Muscle layer of colon (tissue), 2 donors: ENCODE results near the gene SMPD3.

Source experiments
- H3K27ac ChIP-seq: one replicate; pipeline ENCODE4 v1.7.0; 2013; ENCODE audit warnings: low read depth, mild to moderate bottlenecking, low read length, moderate library complexity
- H3K27me3 ChIP-seq, 2 donors: one replicate each; pipeline ENCODE4 v1.7.0; 2013; ENCODE audit warnings: low read length in 2 of 2, mild to moderate bottlenecking in 2 of 2; ENCODE audit not compliant: insufficient read depth in 2 of 2, control insufficient read depth in 1 of 2
- H3K36me3 ChIP-seq: one replicate; pipeline ENCODE4 v1.7.0; 2013; ENCODE audit warnings: mild to moderate bottlenecking, low read length; ENCODE audit not compliant: insufficient read depth
- H3K4me1 ChIP-seq: one replicate; pipeline ENCODE4 v1.7.0; 2013; ENCODE audit warnings: mild to moderate bottlenecking, low read length; ENCODE audit not compliant: insufficient read depth
- H3K4me3 ChIP-seq, 2 donors: one replicate each; pipeline ENCODE4 v1.7.0; 2013; ENCODE audit warnings: low read length in 2 of 2, low read depth in 1 of 2, mild to moderate bottlenecking in 1 of 2, moderate library complexity in 1 of 2
- H3K9ac ChIP-seq: one replicate; pipeline ENCODE4 v1.7.0; 2013; ENCODE audit warnings: low read length
- H3K9me3 ChIP-seq: one replicate; pipeline ENCODE4 v1.7.0; 2013; ENCODE audit warnings: mild to moderate bottlenecking, low read length
- donor health status: abdominal sarcoma.
- donor health status: Adenocarcinoma of cecum.

SMPD3 gene

DNA sequence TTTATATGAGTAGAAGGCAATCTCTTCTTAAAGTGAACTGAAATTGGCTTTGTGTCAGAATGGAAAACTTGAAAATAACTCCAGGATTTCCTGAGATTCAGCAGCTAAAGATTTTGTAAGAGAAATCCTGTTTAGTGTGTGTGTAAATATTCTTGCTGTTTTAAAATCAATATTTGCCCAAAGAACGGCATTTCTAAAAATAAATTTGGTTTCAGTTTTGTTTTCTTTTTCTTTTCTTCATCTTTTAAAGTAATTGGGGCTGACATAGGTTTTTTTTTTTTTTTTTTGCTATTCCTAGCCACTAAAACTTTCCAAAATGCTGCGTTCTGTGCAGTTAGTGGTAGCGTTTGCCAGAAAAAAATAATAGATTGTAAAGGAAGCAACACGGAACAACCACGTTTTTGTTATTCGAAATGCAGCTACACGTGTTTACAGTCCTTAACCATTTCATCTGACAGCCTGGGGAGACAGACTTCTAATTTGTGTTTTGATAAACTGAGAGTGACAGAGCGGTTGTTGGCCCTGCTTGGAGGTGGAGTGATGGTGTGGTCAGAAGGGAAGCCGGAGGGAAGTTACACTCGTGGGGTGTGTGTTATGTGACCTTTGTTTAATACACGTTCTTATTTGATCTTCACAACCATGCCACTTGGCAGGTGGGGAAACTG, 21.6 kb upstream of the SMPD3 start:
- Histone ChIP-seq H3K9me3 (no peaks in the 10 kb centered on the region), H3K9ac (no peak overlapping the region), H3K27ac (no peak overlapping the region), H3K27me3 (no peaks in the 10 kb centered on the region), H3K4me1 (peaks cover 11% of the 10 kb centered on the region), H3K36me3 (no peaks in the 10 kb centered on the region), H3K4me3 (peak overlapping the region in 1 of 2 donors; percentile 8)

DNA sequence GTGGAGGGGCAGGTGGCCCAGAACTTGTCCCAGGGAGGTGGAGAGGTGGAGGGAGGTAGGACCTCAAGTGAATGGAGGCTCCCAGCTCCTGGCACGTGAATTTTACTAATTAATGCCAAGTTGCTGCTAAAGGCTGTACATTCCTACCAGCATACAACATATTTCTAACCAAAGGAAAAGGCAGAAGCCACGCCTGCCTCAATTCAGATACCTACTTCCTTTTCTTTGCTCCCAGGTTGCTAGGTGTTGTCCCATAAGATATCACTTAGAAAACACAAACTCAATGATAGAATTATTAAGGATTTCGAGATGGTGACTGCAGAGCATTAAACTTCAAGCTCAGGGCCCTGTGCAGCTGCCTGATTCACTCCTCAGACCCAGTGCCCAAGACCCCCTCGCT, 20.5 kb upstream of the SMPD3 start:
- H3K9ac ChIP-seq: no peak overlapping the region
- no peak overlapping the region for H3K4me3 ChIP-seq
- peaks cover 11% of the 10 kb centered on the region for H3K4me1 ChIP-seq
- H3K27ac ChIP-seq: no peak overlapping the region
- H3K27me3 ChIP-seq: no peaks in the 10 kb centered on the region
- H3K36me3 ChIP-seq: no peaks in the 10 kb centered on the region
- H3K9me3 ChIP-seq: no peaks in the 10 kb centered on the region

DNA sequence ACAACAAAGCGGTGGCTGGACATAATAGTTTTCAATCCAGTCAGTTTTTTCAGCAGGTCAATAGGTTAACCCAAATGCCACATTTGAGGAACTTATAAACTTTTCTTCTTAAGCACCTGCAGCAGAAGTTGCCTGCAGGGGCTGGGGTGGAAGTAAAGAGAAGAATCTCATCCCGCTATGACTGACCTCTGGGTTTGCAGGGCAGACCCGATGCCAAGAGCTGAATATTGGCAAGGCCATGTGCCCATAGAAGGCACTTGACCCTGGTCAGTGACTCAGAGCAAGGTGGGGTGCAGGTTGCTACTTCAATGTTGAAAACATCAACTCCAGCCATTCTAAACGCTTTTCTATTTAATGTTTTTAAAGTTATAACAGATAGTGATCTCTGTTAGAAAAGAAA, 17.9 kb upstream of the SMPD3 start:
- no peak overlapping the region for H3K4me3 ChIP-seq
- H3K27ac ChIP-seq: no peak overlapping the region
- H3K9ac ChIP-seq: no peak overlapping the region
- peaks cover 7% of the 10 kb centered on the region for H3K4me1 ChIP-seq
- H3K36me3 ChIP-seq: no peaks in the 10 kb centered on the region
- no peaks in the 10 kb centered on the region for H3K27me3 ChIP-seq
- no peaks in the 10 kb centered on the region for H3K9me3 ChIP-seq

DNA sequence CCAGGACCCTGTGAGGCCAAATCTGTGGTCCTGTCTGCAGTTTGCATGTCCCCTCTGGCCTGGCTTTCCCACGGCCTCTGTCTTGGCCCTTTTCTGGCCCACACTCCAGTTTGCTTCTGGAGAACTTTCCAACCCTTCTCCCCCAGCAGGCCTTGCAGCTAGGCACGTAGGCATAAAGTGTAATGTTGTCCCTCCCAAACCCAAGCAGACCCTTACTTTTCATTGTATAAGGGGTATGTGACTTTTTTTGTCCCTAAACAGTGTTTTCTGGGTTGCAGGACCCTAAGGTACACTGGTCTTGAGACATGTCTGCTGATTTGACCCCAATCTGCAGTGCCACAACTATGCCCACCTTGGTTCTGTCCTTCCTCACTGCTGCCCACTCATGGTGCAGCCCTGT, 15.6 kb upstream of the SMPD3 start:
- Histone ChIP-seq H3K27ac (no peak overlapping the region), H3K27me3 (no peaks in the 10 kb centered on the region), H3K4me3 (no peak overlapping the region), H3K9me3 (no peaks in the 10 kb centered on the region), H3K36me3 (no peaks in the 10 kb centered on the region), H3K4me1 (no peaks in the 10 kb centered on the region), H3K9ac (no peak overlapping the region)

DNA sequence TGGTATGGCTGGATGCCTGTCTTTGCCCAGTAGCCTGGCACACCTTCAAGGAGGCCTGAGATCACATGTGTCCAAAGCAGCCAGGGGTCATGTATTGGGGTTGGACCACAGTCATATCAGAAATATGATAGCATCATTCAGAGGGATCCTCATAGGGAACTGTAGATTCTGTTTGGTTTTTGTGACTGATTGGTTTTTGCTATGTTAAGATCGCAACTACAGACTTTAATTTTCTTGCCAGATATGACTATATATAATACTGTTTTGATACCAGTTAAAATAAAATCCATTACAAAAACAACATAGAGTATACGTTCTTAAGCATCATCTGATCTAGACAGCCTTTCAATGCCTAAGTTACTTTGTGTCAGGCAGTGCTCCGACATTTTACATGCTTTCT, 11.8 kb upstream of the SMPD3 start:
- no peaks in the 10 kb centered on the region for H3K27me3 ChIP-seq
- no peaks in the 10 kb centered on the region for H3K9me3 ChIP-seq
- no peak overlapping the region for H3K27ac ChIP-seq
- no peak overlapping the region for H3K4me3 ChIP-seq
- no peak overlapping the region for H3K9ac ChIP-seq
- no peaks in the 10 kb centered on the region for H3K36me3 ChIP-seq
- H3K4me1 ChIP-seq: no peaks in the 10 kb centered on the region

DNA sequence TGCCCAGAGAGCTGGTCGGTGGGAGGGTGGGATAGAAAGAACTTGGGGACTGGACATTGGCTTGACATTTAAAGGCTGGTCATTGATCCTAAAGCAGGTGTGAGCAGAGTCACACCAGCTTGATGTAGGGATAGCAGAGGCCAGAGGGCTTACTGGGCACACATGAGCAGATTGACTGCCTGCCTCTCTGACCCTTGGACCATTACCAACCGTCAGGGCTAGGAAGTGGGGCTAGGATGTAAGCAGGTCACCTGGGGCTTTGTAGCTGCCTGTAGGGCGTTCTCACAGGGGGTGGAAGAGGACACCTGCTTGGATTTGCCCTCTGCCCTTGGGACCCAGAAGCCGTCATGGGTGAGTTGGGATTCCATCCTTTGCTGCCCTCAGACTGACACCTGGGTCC, 11.1 kb upstream of the SMPD3 start:
- Histone ChIP-seq H3K27me3 (no peaks in the 10 kb centered on the region), H3K4me1 (no peaks in the 10 kb centered on the region), H3K27ac (no peak overlapping the region), H3K9me3 (no peaks in the 10 kb centered on the region), H3K4me3 (no peak overlapping the region), H3K36me3 (no peaks in the 10 kb centered on the region), H3K9ac (no peak overlapping the region)

DNA sequence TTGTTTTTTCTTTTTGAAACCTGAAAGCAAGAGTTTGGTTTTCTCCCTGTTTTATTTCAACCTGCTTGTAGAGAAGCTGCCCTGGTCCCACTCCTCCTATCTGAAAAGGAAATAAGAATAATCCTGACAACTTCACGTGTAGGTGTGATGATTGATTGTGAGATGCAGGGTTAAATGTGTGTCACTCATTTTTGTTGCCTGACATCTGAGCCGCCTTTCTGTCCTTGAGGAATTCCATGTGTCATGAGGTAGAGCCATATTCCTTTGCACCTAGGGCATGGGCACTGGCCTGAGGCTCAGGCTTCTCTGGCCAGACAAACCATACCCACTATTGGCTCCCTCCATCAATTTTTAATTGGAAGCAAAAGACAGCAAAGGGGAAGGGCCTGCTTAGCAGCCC, 10.2 kb upstream of the SMPD3 start:
- H3K27ac ChIP-seq: no peak overlapping the region
- no peak overlapping the region for H3K4me3 ChIP-seq
- no peaks in the 10 kb centered on the region for H3K4me1 ChIP-seq
- no peak overlapping the region for H3K9ac ChIP-seq
- H3K36me3 ChIP-seq: no peaks in the 10 kb centered on the region
- H3K27me3 ChIP-seq: no peaks in the 10 kb centered on the region
- H3K9me3 ChIP-seq: no peaks in the 10 kb centered on the region

DNA sequence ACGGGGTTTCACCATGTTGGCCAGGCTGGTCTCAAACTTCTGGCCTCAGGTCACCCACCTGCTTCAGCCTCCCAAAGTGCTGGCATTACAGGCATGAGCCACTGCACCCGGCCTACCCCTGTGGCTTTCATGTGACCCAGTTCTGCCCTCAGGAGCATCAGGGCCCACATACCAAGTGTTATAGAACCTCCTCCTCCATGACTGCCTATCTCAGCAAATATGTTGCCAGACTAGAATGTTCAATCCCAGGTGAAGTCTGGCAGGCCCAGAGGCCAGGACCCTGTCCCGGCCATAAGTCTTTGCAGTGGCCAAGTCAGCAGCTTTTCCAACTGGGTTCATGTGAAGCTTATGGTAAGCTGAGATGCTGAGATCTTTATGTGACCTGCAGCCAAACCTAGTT, 9.8 kb upstream of the SMPD3 start:
- Histone ChIP-seq H3K9me3 (no peaks in the 10 kb centered on the region), H3K27me3 (no peaks in the 10 kb centered on the region), H3K4me3 (no peak overlapping the region), H3K4me1 (no peaks in the 10 kb centered on the region), H3K27ac (no peak overlapping the region), H3K9ac (no peak overlapping the region), H3K36me3 (no peaks in the 10 kb centered on the region)

DNA sequence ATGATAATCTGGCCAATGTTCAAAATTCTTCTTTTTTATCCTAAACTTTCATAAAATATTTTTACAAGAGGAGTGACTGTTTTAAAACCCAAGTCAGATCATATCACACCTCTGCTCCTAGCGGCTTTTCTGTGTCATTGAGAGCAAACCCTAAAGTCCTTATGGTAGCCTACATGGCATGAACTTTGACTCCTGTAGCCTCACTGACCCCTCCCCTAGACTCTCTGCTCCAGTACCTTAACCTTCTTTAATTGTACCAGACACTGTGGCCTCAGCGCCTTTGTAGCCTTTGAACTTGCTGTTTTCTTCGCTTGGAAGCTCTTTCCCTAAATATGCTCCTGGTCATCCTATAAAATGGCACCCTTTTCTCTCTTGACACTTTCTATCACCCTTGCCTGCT, 7.3 kb upstream of the SMPD3 start:
- H3K27me3 ChIP-seq: no peaks in the 10 kb centered on the region
- H3K36me3 ChIP-seq: no peaks in the 10 kb centered on the region
- H3K27ac ChIP-seq: no peak overlapping the region
- no peak overlapping the region for H3K9ac ChIP-seq
- H3K4me3 ChIP-seq: no peak overlapping the region
- H3K9me3 ChIP-seq: no peaks in the 10 kb centered on the region
- no peaks in the 10 kb centered on the region for H3K4me1 ChIP-seq

DNA sequence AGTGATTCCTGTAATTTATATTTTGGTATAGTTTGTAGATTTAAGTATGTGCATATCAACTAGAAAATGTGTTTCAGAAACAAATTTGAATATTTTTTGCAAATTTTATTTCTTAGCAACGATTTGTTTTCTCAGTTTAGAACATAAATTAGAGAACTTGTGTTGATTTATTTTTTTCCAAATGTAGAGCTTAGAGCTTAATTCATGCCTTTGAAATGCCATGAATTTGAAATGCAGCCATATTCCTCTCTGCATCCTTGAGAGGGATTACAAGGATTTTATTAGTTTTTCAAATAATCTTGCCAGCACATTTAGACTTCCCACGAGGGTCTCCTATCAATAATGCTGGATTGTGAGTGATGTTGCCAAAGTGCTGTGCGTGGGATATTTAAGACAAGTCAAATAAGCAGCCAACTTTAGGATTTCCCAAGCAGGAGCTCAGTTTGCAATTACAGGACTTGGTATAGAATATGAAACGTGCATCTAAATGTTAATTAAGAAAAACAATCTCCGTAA, 6.7 kb upstream of the SMPD3 start:
- Histone ChIP-seq H3K4me3 (no peak overlapping the region), H3K9ac (no peak overlapping the region), H3K27me3 (no peaks in the 10 kb centered on the region), H3K4me1 (no peaks in the 10 kb centered on the region), H3K27ac (no peak overlapping the region), H3K36me3 (no peaks in the 10 kb centered on the region), H3K9me3 (no peaks in the 10 kb centered on the region)

DNA sequence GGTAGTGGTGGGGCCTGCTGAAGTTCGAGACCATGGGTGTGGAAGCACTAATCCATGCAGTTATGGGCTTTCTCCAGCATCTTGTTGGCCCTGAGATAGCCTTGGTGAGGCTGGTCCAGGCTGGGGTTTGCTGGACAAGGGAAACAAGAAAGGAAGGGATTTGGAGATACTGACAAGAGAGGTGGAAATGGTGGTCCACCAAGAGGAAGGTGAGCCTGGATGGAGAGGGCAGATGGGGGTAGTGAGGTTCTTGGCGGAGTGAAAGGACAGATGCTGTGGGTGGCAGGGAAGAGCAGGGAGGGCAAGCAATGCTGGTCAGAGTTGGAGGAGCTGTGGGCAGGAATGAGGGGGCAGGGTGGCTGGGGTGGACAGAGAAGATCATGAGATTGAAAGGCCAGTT, 5.5 kb upstream of the SMPD3 start:
- Histone ChIP-seq H3K27me3 (no peaks in the 10 kb centered on the region), H3K9me3 (no peaks in the 10 kb centered on the region), H3K9ac (no peak overlapping the region), H3K27ac (no peak overlapping the region), H3K4me3 (no peak overlapping the region), H3K36me3 (no peaks in the 10 kb centered on the region), H3K4me1 (no peaks in the 10 kb centered on the region)

DNA sequence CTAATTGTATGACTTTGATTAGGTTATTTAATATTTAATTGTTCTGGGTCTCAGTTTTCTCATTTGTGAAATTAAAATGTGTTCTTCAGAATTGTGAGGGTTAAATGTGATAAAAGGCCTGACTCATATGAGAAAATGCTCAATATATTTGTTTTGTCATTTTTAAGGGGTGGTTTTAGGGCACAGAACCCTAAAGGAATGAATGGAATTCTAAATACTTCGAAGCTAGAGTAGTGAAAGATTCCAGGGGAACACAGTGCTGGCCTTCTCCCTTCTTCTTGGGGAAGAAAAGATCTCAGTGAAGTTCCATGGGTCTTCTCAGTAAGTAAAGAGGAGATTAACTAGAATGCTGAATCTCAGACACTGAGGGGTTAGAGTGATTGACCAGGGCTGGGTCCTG, 3.9 kb upstream of the SMPD3 start:
- Histone ChIP-seq H3K9ac (no peak overlapping the region), H3K4me3 (no peak overlapping the region), H3K9me3 (no peaks in the 10 kb centered on the region), H3K36me3 (no peaks in the 10 kb centered on the region), H3K4me1 (peaks cover 10% of the 10 kb centered on the region), H3K27me3 (no peaks in the 10 kb centered on the region), H3K27ac (no peak overlapping the region)
